ENCODE results near the gene IRF2BP1.

- no peak for TF ChIP-seq CTCF (IDR thresholded peaks at IDR 0.05)
- TF ChIP-seq POLR2A (IDR thresholded peaks at IDR 0.05) = no peak
Observed at GRCh38 chr19:45920458-45920857, 34.5 kb upstream of the IRF2BP1 start.
